CD14-positive monocyte (primary cell): ENCODE results near the gene SPINT1. TPM values are rescaled to one million over a fixed set of nuclear protein-coding genes. Genes with fewer than 3 reads are reported as not detected.

ENCODE experiments used
- DNase-seq, 3 donors: peaks; one replicate each; pipeline ENCODE4 v3.0.0-alpha.2; 2011 to 2022
- H2AFZ ChIP-seq: 2 replicates; pipeline ENCODE4 v1.6.0; 2012; ENCODE audit warnings: mild to moderate bottlenecking, low read depth, low read length, inconsistent platforms; ENCODE audit not compliant: insufficient read depth, poor library complexity, severe bottlenecking
- H3K27ac ChIP-seq, 2 donors: 1 replicate in 1 of 2; 2 replicates in 1 of 2; pipeline ENCODE4 v1.5.1; 2012 to 2013; ENCODE audit warnings: low read length in 2 of 2, control low read depth in 1 of 2, inconsistent platforms in 1 of 2, low read depth in 1 of 2, mild to moderate bottlenecking in 1 of 2
- H3K27me3 ChIP-seq, 2 donors: one replicate each; pipeline versions ENCODE4 v1.6.0 to v1.6.1; 2011 to 2013; ENCODE audit warnings: low read length in 2 of 2; ENCODE audit not compliant: control insufficient read depth in 2 of 2, insufficient read depth in 2 of 2
- H3K36me3 ChIP-seq, 2 donors: replicated peaks in 1 of 2; 1 replicate in 1 of 2; 2 replicates in 1 of 2; pipeline versions ENCODE4 v1.5.1 to v1.6.1; 2012 to 2013; ENCODE audit warnings: low read length in 2 of 2, control low read depth in 1 of 2, inconsistent platforms in 1 of 2, mild to moderate bottlenecking in 1 of 2; ENCODE audit not compliant: insufficient read depth in 2 of 2, control insufficient read depth in 1 of 2
- H3K4me1 ChIP-seq, 2 donors: 1 replicate in 1 of 2; 2 replicates in 1 of 2; pipeline versions ENCODE4 v1.5.1 to v1.6.1; 2012 to 2013; ENCODE audit warnings: low read length in 2 of 2, control low read depth in 1 of 2, inconsistent platforms in 1 of 2, mild to moderate bottlenecking in 1 of 2, moderate library complexity in 1 of 2; ENCODE audit not compliant: insufficient read depth in 2 of 2, control insufficient read depth in 1 of 2
- H3K4me2 ChIP-seq: replicated peaks from 2 replicates; pipeline ENCODE3; 2012; ENCODE audit warnings: low read length, moderate library complexity, mild to moderate bottlenecking; ENCODE audit not compliant: poor library complexity, severe bottlenecking; ENCODE audit errors: extremely low read depth
- H3K4me3 ChIP-seq, 3 experiments: fragments of 200-600 bp in 1 of 3; sonication (generic) in 1 of 3; replicated peaks in 1 of 3; 1 replicate in 2 of 3; 2 replicates in 1 of 3; pipeline ENCODE4 v1.5.1; 2011 to 2013; ENCODE audit warnings: low read length in 3 of 3, mild to moderate bottlenecking in 3 of 3, control low read depth in 2 of 3, low read depth in 2 of 3, inconsistent platforms in 1 of 3, moderate library complexity in 1 of 3
- H3K79me2 ChIP-seq: 2 replicates; pipeline ENCODE4 v1.6.0; 2012; ENCODE audit warnings: mild to moderate bottlenecking, control low read depth, inconsistent platforms, low read length, moderate library complexity; ENCODE audit not compliant: insufficient read depth
- H3K9ac ChIP-seq: 2 replicates; pipeline ENCODE4 v1.6.0; 2017; ENCODE audit warnings: low read length, mild to moderate bottlenecking; ENCODE audit not compliant: insufficient read depth, poor library complexity, severe bottlenecking
- H3K9me3 ChIP-seq, 2 donors: replicated peaks in 1 of 2; 1 replicate in 1 of 2; 2 replicates in 1 of 2; pipeline versions ENCODE4 v1.5.1 to v1.6.1; 2012 to 2013; ENCODE audit warnings: low read length in 2 of 2, control low read depth in 1 of 2; ENCODE audit not compliant: control insufficient read depth in 1 of 2, insufficient read depth in 1 of 2
- H4K20me1 ChIP-seq: 2 replicates; pipeline ENCODE4 v1.6.0; 2012; ENCODE audit warnings: mild to moderate bottlenecking, low read length, control low read depth, moderate library complexity; ENCODE audit not compliant: insufficient read depth
- H3K27ac Mint-ChIP-seq, 7 donors: one replicate each; pipeline ENCODE4 v1.8.0; 2020; ENCODE audit warnings: mild to moderate bottlenecking in 7 of 7, mixed read lengths in 7 of 7, moderate library complexity in 6 of 7, inconsistent platforms in 2 of 7
- H3K27me3 Mint-ChIP-seq, 3 donors: one replicate each; pipeline ENCODE4 v1.8.0; 2021 to 2022; ENCODE audit warnings: low read depth in 3 of 3, mild to moderate bottlenecking in 3 of 3, mixed read lengths in 3 of 3, moderate library complexity in 3 of 3, inconsistent platforms in 1 of 3
- H3K36me3 Mint-ChIP-seq, 2 donors: one replicate each; pipeline ENCODE4 v1.8.0; 2020; ENCODE audit warnings: mixed read lengths in 2 of 2, inconsistent platforms in 1 of 2, mild to moderate bottlenecking in 1 of 2
- H3K4me1 Mint-ChIP-seq: one replicate; pipeline ENCODE4 v1.8.0; 2020; ENCODE audit warnings: mild to moderate bottlenecking, mixed read lengths
- H3K4me3 Mint-ChIP-seq, 2 donors: one replicate each; pipeline ENCODE4 v1.8.0; 2020; ENCODE audit warnings: mild to moderate bottlenecking in 2 of 2, mixed read lengths in 2 of 2, moderate library complexity in 1 of 2
- H3K9me3 Mint-ChIP-seq, 7 donors: one replicate each; pipeline ENCODE4 v1.8.0; 2020 to 2022; ENCODE audit warnings: mixed read lengths in 7 of 7, mild to moderate bottlenecking in 6 of 7, moderate library complexity in 6 of 7, inconsistent platforms in 2 of 7
- CTCF ChIP-seq: fragments of 200-600 bp; IDR thresholded peaks from one replicate; pipeline ENCODE4 v1.8.0; 2022; ENCODE audit warnings: antibody characterized with exemption, mild to moderate bottlenecking
- WGBS: methylation state at CpG from one replicate; pipeline ENCODE4 v1.1.5; 2013; ENCODE audit warnings: missing lambda C conversion rate; ENCODE audit not compliant: insufficient coverage; 5-methylcytosine and 5-hydroxymethylcytosine counted together
- intact Hi-C, 2 donors: fragments of 100-400 bp; cut with micrococcal nuclease; formaldehyde crosslinking; loops; one replicate each; pipeline versions ENCODE4 v1.15.0 to v1.15.1; 2023
- polyA plus RNA-seq, 3 donors: library from polyadenylated mRNA; depleted of rRNA in 1 of 3; unstranded in 2 of 3; stranded (reverse) in 1 of 3; fragments of 300-500 nt in 2 of 3; fragments of >200 nt in 1 of 3; fragmentation: Illumina TruSeq in 2 of 3; gene quantifications; 1 replicate in 2 of 3; 2 replicates in 1 of 3; pipeline ENCODE4 v1.2.3, GENCODE V29; 2012 to 2021

Gene SPINT1
- polyA plus RNA-seq, 3 donors = 17.1 to 46.5 (median 21.5) TPM

- no peak for TF ChIP-seq CTCF
- H3K9me3 ChIP-seq = no peaks in the 10 kb centered on the region
- intact Hi-C loops = no loop called here
- peaks cover 0 to 3% (median 0%) of the 10 kb centered on the region in 3 donors for H3K27me3 Mint-ChIP-seq
- no peak overlapping the region for H3K27ac Mint-ChIP-seq
- H2AFZ ChIP-seq = no peak overlapping the region
- H3K79me2 ChIP-seq = no peaks in the 10 kb centered on the region
- no peaks in the 10 kb centered on the region for H4K20me1 ChIP-seq
- H3K27me3 ChIP-seq = no peaks in the 10 kb centered on the region
- 97% methylated on average over 3 of the region's 7 CpGs for WGBS
- peaks cover 13 to 14% of the 10 kb centered on the region in 2 donors for H3K36me3 Mint-ChIP-seq
- no peak overlapping the region for H3K27ac ChIP-seq
- H3K4me1 Mint-ChIP-seq = no peaks in the 10 kb centered on the region
- no peak for DNase-seq
- no peaks in the 10 kb centered on the region for H3K4me1 ChIP-seq
- peaks cover 7 to 12% of the 10 kb centered on the region in 2 donors for H3K36me3 ChIP-seq
- H3K9me3 Mint-ChIP-seq = no peaks in the 10 kb centered on the region
- H3K9ac ChIP-seq = no peak overlapping the region
- H3K4me3 Mint-ChIP-seq = no peak overlapping the region
- no peak overlapping the region for H3K4me2 ChIP-seq
- H3K4me3 ChIP-seq = no peak overlapping the region
Measured at GRCh38 chr15:40819048-40819447, 24.8 kb upstream of the SPINT1 start.

GRCh38 chr15:40821195-40821594, 22.7 kb upstream of the SPINT1 start:
- Histone ChIP-seq H3K4me3 (no peak overlapping the region), H3K4me2 (no peak overlapping the region), H3K4me1 (no peaks in the 10 kb centered on the region), H4K20me1 (no peaks in the 10 kb centered on the region), H3K36me3 (no peaks in the 10 kb centered on the region), H3K9me3 (no peaks in the 10 kb centered on the region), H3K27ac (no peak overlapping the region), H2AFZ (no peak overlapping the region), H3K79me2 (no peaks in the 10 kb centered on the region), H3K27me3 (no peaks in the 10 kb centered on the region), H3K9ac (no peak overlapping the region)
- Mint-ChIP-seq H3K27ac (no peak overlapping the region), H3K9me3 (no peaks in the 10 kb centered on the region), H3K27me3 (peaks cover 0 to 3% (median 3%) of the 10 kb centered on the region in 3 donors), H3K36me3 (no peaks in the 10 kb centered on the region), H3K4me1 (no peaks in the 10 kb centered on the region), H3K4me3 (no peak overlapping the region)
- no peak for TF ChIP-seq CTCF
- intact Hi-C loops = no loop called here
- WGBS = 100% methylated on average over 1 of the region's 2 CpGs
- no peak for DNase-seq
